Suprapubic skin (tissue), 4 donors: Measurements from ENCODE around the gene FRAT1. TPM values are rescaled to one million over a fixed set of nuclear protein-coding genes. Genes with fewer than 3 reads are reported as not detected.

Experiments used
- DNase-seq, 2 donors: peaks; one replicate each; pipeline ENCODE4 v3.0.0-alpha.2; 2019; ENCODE audit warnings: low spot score in 2 of 2
- H3K27ac ChIP-seq: fragments of 200-600 bp; sonication (generic); one replicate; pipeline ENCODE4 v1.5.1; 2019
- H3K27me3 ChIP-seq: fragments of 200-600 bp; sonication (generic); one replicate; pipeline ENCODE4 v1.5.1; 2019
- H3K36me3 ChIP-seq: fragments of 200-600 bp; sonication (generic); one replicate; pipeline ENCODE4 v1.5.1; 2019
- H3K4me1 ChIP-seq: fragments of 200-600 bp; sonication (generic); one replicate; pipeline ENCODE4 v1.5.1; 2019
- H3K4me3 ChIP-seq: fragments of 200-600 bp; sonication (generic); one replicate; pipeline ENCODE4 v1.5.1; 2019; ENCODE audit warnings: mild to moderate bottlenecking
- H3K9me3 ChIP-seq: fragments of 200-600 bp; sonication (generic); one replicate; pipeline ENCODE4 v1.5.1; 2019
- CTCF ChIP-seq, 2 donors: fragments of 200-600 bp in 1 of 2; fragments of 450-650 bp in 1 of 2; sonication (generic) in 1 of 2; IDR thresholded peaks; one replicate each; pipeline ENCODE4 v1.5.1; 2016 to 2019; ENCODE audit warnings: antibody characterized with exemption in 2 of 2, mild to moderate bottlenecking in 1 of 2, moderate library complexity in 1 of 2
- EP300 ChIP-seq: sonication (generic); formaldehyde crosslinking; IDR thresholded peaks from one replicate; pipeline ENCODE4 v1.6.1; 2017; ENCODE audit warnings: antibody characterized with exemption
- POLR2A ChIP-seq, 2 donors: fragments of 450-650 bp; IDR thresholded peaks; one replicate each; pipeline ENCODE4 v1.6.1; 2017; ENCODE audit warnings: antibody characterized with exemption in 2 of 2, mild to moderate bottlenecking in 2 of 2, moderate library complexity in 2 of 2
- POLR2AphosphoS5 ChIP-seq, 3 donors: sonication (generic); formaldehyde crosslinking; IDR thresholded peaks; one replicate each; pipeline ENCODE4 v1.6.1; 2017; ENCODE audit warnings: antibody characterized with exemption in 3 of 3
- WGBS: methylation state at CpG from one replicate; pipeline ENCODE4 v1.1.5; 2018; 5-methylcytosine and 5-hydroxymethylcytosine counted together
- total RNA-seq, 4 donors: library from RNA; depleted of rRNA; stranded (reverse); fragments of >200 nt; gene quantifications; one replicate each; pipeline ENCODE4 v1.1.0, GENCODE V29; 2016

FRAT1 gene
- total RNA-seq, 4 donors from 2014 or later: 5.2 to 8.4 (median 7.2) TPM

GRCh38 chr10:97334370-97335175 is 15.5 kb downstream of the FRAT1 start, which contains the start of gene FRAT2:
FRAT2 (minus strand) TSS chr10:97334729; CDS start chr10:97334572, 157 bp downstream.
- under 1% methylated on average over 46 of the region's 103 CpGs for WGBS
- peak; percentile 93 to 96 for DNase-seq
- Histone ChIP-seq H3K4me3 (peak within 1 kb of the TSS; percentile 90), H3K27ac (peak within 1 kb of the TSS; percentile 98), H3K27me3 (no peaks in the 10 kb centered on the region), H3K9me3 (no peaks in the 10 kb centered on the region), H3K36me3 (peaks cover 3% of the 10 kb centered on the region), H3K4me1 (peaks cover 68% of the 10 kb centered on the region)
- TF ChIP-seq CTCF (IDR thresholded peaks at IDR 0.05) (no peak), EP300 (no peak), POLR2AphosphoS5 (IDR thresholded peaks at IDR 0.05) (peak in 2 of 3 donors; percentile 85 to 92), POLR2A (IDR thresholded peaks at IDR 0.05) (peak in 1 of 2 donors; percentile 61)

GRCh38 chr10:97335188-97335619 is 16.1 kb downstream of the FRAT1 start:
- WGBS: 7% methylated on average over 25 of the region's 25 CpGs
- H3K36me3 ChIP-seq: peaks cover 2% of the 10 kb centered on the region
- peak in 1 of 2 donors; percentile 67 for DNase-seq
- peak overlapping the region; percentile 90 for H3K4me3 ChIP-seq
- H3K9me3 ChIP-seq: no peaks in the 10 kb centered on the region
- H3K4me1 ChIP-seq: peaks cover 63% of the 10 kb centered on the region
- TF ChIP-seq POLR2AphosphoS5 (IDR thresholded peaks at IDR 0.05) (no peak), POLR2A (IDR thresholded peaks at IDR 0.05) (no peak), CTCF (IDR thresholded peaks at IDR 0.05) (no peak), EP300 (no peak)
- peak overlapping the region; percentile 98 for H3K27ac ChIP-seq
- H3K27me3 ChIP-seq: no peaks in the 10 kb centered on the region

GRCh38 chr10:97336006-97336405 is 16.9 kb downstream of the FRAT1 start:
- Histone ChIP-seq H3K27ac (peak overlapping the region; percentile 98), H3K27me3 (no peaks in the 10 kb centered on the region), H3K9me3 (no peaks in the 10 kb centered on the region), H3K4me1 (peaks cover 55% of the 10 kb centered on the region), H3K4me3 (no peak overlapping the region), H3K36me3 (no peaks in the 10 kb centered on the region)
- 25% methylated on average over 5 of the region's 5 CpGs for WGBS
- DNase-seq: no peak
- TF ChIP-seq CTCF (IDR thresholded peaks at IDR 0.05) (no peak), POLR2A (IDR thresholded peaks at IDR 0.05) (no peak), EP300 (no peak), POLR2AphosphoS5 (IDR thresholded peaks at IDR 0.05) (no peak)

GRCh38 chr10:97336446-97336845 is 17.4 kb downstream of the FRAT1 start:
- no peak overlapping the region for H3K4me3 ChIP-seq
- H3K36me3 ChIP-seq: no peaks in the 10 kb centered on the region
- DNase-seq: no peak
- peak overlapping the region; percentile 98 for H3K27ac ChIP-seq
- no peaks in the 10 kb centered on the region for H3K9me3 ChIP-seq
- no peaks in the 10 kb centered on the region for H3K27me3 ChIP-seq
- peaks cover 51% of the 10 kb centered on the region for H3K4me1 ChIP-seq
- WGBS: 24% methylated on average over 5 of the region's 5 CpGs
- TF ChIP-seq EP300 (no peak), POLR2AphosphoS5 (IDR thresholded peaks at IDR 0.05) (no peak), POLR2A (IDR thresholded peaks at IDR 0.05) (no peak), CTCF (IDR thresholded peaks at IDR 0.05) (no peak)
